Measurements from ENCODE around the gene C19orf25. TPM values are rescaled to one million over a fixed set of nuclear protein-coding genes. Genes with fewer than 3 reads are reported as not detected.
"Not testable (repeated sequence)": the region's sequence is repeated elsewhere in the genome, so short reads cannot be mapped to it uniquely, and the experiment has no call there.

Gene C19orf25
- total and polyA plus RNA-seq, 4 donors = 24.1 to 42.6 (median 34.5) TPM

GRCh38 chr19:1520203-1520780 lies 41.3 kb upstream of the C19orf25 start:
- peaks cover 9 to 27% (median 10%) of the 10 kb centered on the region in 3 donors for H3K27me3 ChIP-seq (ENCODE audit: control insufficient read depth in 3 of 3, insufficient read depth in 3 of 3, low read length in 2 of 3)
- H3K9ac ChIP-seq (ENCODE audit: insufficient read depth in 1 of 2, low read length in 2 of 2) = no peak overlapping the region
- 77% methylated on average over 17 of the region's 17 CpGs for WGBS, 2 donors

GRCh38 chr19:1519802-1520201 lies 40.8 kb upstream of the C19orf25 start:
- H3K4me1 ChIP-seq (ENCODE audit: control insufficient read depth in 5 of 5, insufficient read depth in 5 of 5, low read length in 5 of 5); H3K9ac ChIP-seq (ENCODE audit: insufficient read depth in 1 of 2, low read length in 2 of 2); H3K36me3 ChIP-seq (ENCODE audit: control insufficient read depth in 4 of 4, insufficient read depth in 4 of 4, low read length in 4 of 4); ATAC-seq (ENCODE audit: insufficient read depth, low FRiP score); DNase-seq; H3K27ac ChIP-seq (ENCODE audit: low read depth in 1 of 2, low read length in 1 of 2); H3K4me3 ChIP-seq: not testable (repeated sequence)
- WGBS, 2 donors = 84 to 88% methylated on average over 8 of the region's 8 CpGs
- Histone ChIP-seq H3K9me3 (ENCODE audit: control insufficient read depth in 4 of 4, insufficient read depth in 3 of 4, low read length in 3 of 4) (peaks cover 0 to 14% (median 0%) of the 10 kb centered on the region in 4 donors), H3K27me3 (ENCODE audit: control insufficient read depth in 3 of 3, insufficient read depth in 3 of 3, low read length in 2 of 3) (peaks cover 8 to 26% (median 9%) of the 10 kb centered on the region in 3 donors)

More at GRCh38 chr19:1520203-1520780, 41.3 kb upstream of the C19orf25 start:
- Histone ChIP-seq H3K4me1 (ENCODE audit: control insufficient read depth in 5 of 5, insufficient read depth in 5 of 5, low read length in 5 of 5) (peaks cover 0 to 10% (median 3%) of the 10 kb centered on the region in 5 donors), H3K36me3 (ENCODE audit: control insufficient read depth in 4 of 4, insufficient read depth in 4 of 4, low read length in 4 of 4) (no peaks in the 10 kb centered on the region), H3K27ac (ENCODE audit: low read depth in 1 of 2, low read length in 1 of 2) (no peak overlapping the region), H3K9me3 (ENCODE audit: control insufficient read depth in 4 of 4, insufficient read depth in 3 of 4, low read length in 3 of 4) (peaks cover 0 to 17% (median 0%) of the 10 kb centered on the region in 4 donors), H3K4me3 (no peak overlapping the region)
- no peak for ATAC-seq (ENCODE audit: insufficient read depth, low FRiP score)
- TF ChIP-seq CTCF (IDR thresholded peaks at IDR 0.05; ENCODE audit: control extremely low read depth, extremely low read depth) = no peak
- no peak for DNase-seq

- DNase-seq = no peak
- Histone ChIP-seq H3K4me3 (no peak overlapping the region), H3K4me1 (ENCODE audit: control insufficient read depth in 5 of 5, insufficient read depth in 5 of 5, low read length in 5 of 5) (peaks cover 0 to 4% (median 0%) of the 10 kb centered on the region in 5 donors), H3K36me3 (ENCODE audit: control insufficient read depth in 4 of 4, insufficient read depth in 4 of 4, low read length in 4 of 4) (no peaks in the 10 kb centered on the region), H3K9me3 (ENCODE audit: control insufficient read depth in 4 of 4, insufficient read depth in 3 of 4, low read length in 3 of 4) (peaks cover 0 to 6% (median 0%) of the 10 kb centered on the region in 4 donors), H3K27me3 (ENCODE audit: control insufficient read depth in 3 of 3, insufficient read depth in 3 of 3, low read length in 2 of 3) (peaks cover 0 to 30% (median 6%) of the 10 kb centered on the region in 3 donors), H3K27ac (ENCODE audit: low read depth in 1 of 2, low read length in 1 of 2) (no peak overlapping the region), H3K9ac (ENCODE audit: insufficient read depth in 1 of 2, low read length in 2 of 2) (no peak overlapping the region)
- no peak for ATAC-seq (ENCODE audit: insufficient read depth, low FRiP score)
- no peak for TF ChIP-seq CTCF (IDR thresholded peaks at IDR 0.05; ENCODE audit: control extremely low read depth, extremely low read depth)
- WGBS, 2 donors = 85 to 93% methylated on average over 4 of the region's 4 CpGs
These were observed 39.5 kb upstream of the C19orf25 start for GRCh38 chr19:1518471-1518870.

- WGBS, 2 donors = 68 to 71% methylated on average over 8 of the region's 8 CpGs
- no peak for TF ChIP-seq CTCF (IDR thresholded peaks at IDR 0.05; ENCODE audit: control extremely low read depth, extremely low read depth)
- H3K9ac ChIP-seq (ENCODE audit: insufficient read depth in 1 of 2, low read length in 2 of 2) = no peak overlapping the region
These were observed 37.4 kb upstream of the C19orf25 start for GRCh38 chr19:1516395-1516753.

More at GRCh38 chr19:1516395-1516753, 37.4 kb upstream of the C19orf25 start:
- ATAC-seq (ENCODE audit: insufficient read depth, low FRiP score) (no peak), DNase-seq (no peak)
- H3K27ac ChIP-seq (ENCODE audit: low read depth in 1 of 2, low read length in 1 of 2) = no peak overlapping the region
- H3K36me3 ChIP-seq (ENCODE audit: control insufficient read depth in 4 of 4, insufficient read depth in 4 of 4, low read length in 4 of 4) = no peaks in the 10 kb centered on the region
- H3K27me3 ChIP-seq (ENCODE audit: control insufficient read depth in 3 of 3, insufficient read depth in 3 of 3, low read length in 2 of 3) = peaks cover 0 to 33% (median 10%) of the 10 kb centered on the region in 3 donors
- H3K9me3 ChIP-seq (ENCODE audit: control insufficient read depth in 4 of 4, insufficient read depth in 3 of 4, low read length in 3 of 4) = peaks cover 0 to 3% (median 0%) of the 10 kb centered on the region in 4 donors
- no peaks in the 10 kb centered on the region for H3K4me1 ChIP-seq (ENCODE audit: control insufficient read depth in 5 of 5, insufficient read depth in 5 of 5, low read length in 5 of 5)
- no peak overlapping the region for H3K4me3 ChIP-seq

All from lung (tissue), 12 donors.